Upper lobe of left lung (tissue), 4 donors: ENCODE measurements around the gene RHBDF1.

ENCODE experiments used
- EP300 ChIP-seq, 4 donors: sonication (generic); formaldehyde crosslinking; IDR thresholded peaks; one replicate each; pipeline ENCODE4 v1.5.1; 2017; ENCODE audit warnings: antibody characterized with exemption in 4 of 4, control low read depth in 2 of 4
- POLR2A ChIP-seq, 4 donors: fragments of 450-650 bp; IDR thresholded peaks; one replicate each; pipeline ENCODE4 v1.5.1; 2016 to 2017; ENCODE audit warnings: antibody characterized with exemption in 4 of 4, mild to moderate bottlenecking in 2 of 4
- POLR2AphosphoS5 ChIP-seq, 2 donors: sonication (generic); formaldehyde crosslinking; IDR thresholded peaks; one replicate each; pipeline ENCODE4 v1.5.1; 2017; ENCODE audit warnings: antibody characterized with exemption in 2 of 2
- TF ChIP-seq, protein P1 (sequence below), 6 experiments: fragments of 450-650 bp in 4 of 6; fragments of 200-600 bp in 2 of 6; sonication (generic) in 2 of 6; IDR thresholded peaks; one replicate each; pipeline ENCODE4 v1.5.1; 2016 to 2019; ENCODE audit warnings: antibody characterized with exemption in 6 of 6

DNA sequence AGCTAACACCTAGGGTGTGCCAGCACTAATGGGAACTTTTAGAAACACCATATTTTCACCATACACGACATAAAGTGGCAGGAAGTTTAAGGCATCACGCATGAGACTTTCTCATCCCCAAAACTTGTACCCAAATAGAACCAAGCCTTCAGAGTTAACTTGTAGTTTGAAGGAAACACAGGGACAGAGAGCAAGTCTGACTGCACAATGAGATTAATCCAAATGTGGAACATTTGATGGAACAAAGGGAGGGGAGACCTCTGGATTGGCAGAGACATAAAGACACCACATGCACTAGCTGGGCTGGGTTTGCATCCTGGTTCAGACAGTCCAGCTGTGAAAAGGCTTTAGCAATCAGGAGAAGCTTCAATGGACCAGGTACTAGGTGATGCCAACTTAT is 41.9 kb upstream of the RHBDF1 start:
- TF ChIP-seq EP300 (IDR thresholded peaks at IDR 0.05) (no peak), POLR2A (IDR thresholded peaks at IDR 0.05) (no peak), POLR2AphosphoS5 (IDR thresholded peaks at IDR 0.05) (no peak)
- TF ChIP-seq, protein P1, sequence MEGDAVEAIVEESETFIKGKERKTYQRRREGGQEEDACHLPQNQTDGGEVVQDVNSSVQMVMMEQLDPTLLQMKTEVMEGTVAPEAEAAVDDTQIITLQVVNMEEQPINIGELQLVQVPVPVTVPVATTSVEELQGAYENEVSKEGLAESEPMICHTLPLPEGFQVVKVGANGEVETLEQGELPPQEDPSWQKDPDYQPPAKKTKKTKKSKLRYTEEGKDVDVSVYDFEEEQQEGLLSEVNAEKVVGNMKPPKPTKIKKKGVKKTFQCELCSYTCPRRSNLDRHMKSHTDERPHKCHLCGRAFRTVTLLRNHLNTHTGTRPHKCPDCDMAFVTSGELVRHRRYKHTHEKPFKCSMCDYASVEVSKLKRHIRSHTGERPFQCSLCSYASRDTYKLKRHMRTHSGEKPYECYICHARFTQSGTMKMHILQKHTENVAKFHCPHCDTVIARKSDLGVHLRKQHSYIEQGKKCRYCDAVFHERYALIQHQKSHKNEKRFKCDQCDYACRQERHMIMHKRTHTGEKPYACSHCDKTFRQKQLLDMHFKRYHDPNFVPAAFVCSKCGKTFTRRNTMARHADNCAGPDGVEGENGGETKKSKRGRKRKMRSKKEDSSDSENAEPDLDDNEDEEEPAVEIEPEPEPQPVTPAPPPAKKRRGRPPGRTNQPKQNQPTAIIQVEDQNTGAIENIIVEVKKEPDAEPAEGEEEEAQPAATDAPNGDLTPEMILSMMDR (IDR thresholded peaks at IDR 0.05): no peak
